Activated CD8-positive, alpha-beta memory T cell treated with anti-CD3 and anti-CD28 coated beads, Interleukin-2, amount 50 U/mL, for 48 hours (primary cell): Measurements from ENCODE around the gene MARCHF10.

Experiments
- DNase-seq: peaks from one replicate; pipeline ENCODE4 v3.0.0-alpha.2; 2020

MARCHF10 gene

GRCh38 chr17:62675701-62676100 lies 132.4 kb downstream of the MARCHF10 start:
- no peak for DNase-seq

DNA sequence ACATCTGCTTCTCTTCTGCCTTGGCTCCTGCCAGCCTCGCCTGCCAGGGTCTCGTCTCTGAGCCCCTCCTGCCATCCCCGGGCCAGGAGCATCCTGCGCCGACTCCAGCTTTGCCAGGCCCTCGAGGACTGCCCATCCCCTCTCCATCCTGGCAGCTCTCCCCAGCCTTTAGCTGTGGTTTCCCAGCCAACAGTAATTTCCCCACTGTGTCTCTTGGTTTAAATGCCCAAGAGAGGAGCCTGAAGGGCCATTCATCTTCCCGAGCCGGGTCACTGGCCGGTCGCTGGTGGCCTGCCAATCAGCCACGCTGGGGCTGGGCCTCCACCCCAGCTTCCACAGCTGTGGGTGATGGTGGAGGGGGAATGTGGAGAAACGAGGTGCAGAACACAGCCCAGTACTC lies 132.9 kb downstream of the MARCHF10 start:
- no peak for DNase-seq

GRCh38 chr17:62674841-62675240 lies 133.3 kb downstream of the MARCHF10 start:
- DNase-seq, result no peak

DNA sequence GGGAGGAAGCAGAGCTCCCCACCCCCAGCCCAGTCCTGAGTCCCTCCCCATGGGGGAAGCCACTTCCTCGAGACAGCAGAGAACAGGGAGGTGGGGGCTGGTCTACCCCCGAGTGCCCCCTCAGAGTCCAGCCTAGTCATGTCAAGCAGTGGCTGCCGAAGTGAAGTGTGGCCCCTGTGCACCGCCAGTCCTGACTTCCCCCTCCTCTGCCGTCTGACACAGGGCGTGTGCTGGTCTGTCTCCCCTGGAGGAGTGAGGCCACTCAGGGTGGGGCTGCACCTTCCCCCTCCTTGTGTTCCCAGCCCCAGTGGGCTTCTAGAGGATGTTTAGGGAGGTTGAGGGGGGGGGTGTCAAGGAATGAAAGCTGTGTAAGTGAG lies 133.8 kb downstream of the MARCHF10 start:
- no peak for DNase-seq

DNA sequence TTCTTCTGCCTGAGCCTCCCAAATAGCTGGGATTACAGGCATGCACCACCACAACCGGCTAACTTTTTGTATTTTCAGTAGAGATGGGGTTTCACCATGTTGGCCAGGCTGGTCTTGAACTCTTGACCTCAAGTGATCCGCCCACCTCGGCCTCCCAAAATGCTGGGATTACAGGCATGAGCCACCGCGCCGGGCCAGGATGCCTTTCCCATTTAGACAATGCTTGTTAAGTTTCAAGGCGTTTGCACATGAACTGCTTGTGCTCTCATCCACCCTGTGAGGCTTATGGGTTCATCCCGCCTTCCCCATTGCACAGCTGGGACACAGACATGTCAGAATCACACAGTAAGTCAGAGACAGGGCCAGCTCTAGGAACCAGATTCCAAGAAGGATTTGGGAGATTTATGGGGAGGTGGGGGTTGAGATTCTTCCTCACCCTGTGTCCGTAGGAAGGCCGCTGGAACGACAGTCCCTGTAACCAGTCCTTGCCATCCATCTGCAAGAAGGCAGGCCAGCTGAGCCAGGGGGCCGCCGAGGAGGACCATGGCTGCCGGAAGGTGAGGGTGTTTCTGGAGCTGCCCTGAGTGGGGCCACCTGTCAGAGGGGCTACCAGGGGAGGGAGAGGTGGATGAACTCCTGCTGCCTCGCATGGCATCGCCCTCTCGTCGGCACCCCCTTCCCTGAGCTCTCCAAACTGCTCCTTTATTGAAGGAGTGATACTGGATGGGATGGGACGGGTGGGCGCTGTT lies 134.3 kb downstream of the MARCHF10 start:
- DNase-seq, result no peak

GRCh38 chr17:62672957-62673356 lies 135.2 kb downstream of the MARCHF10 start:
- DNase-seq, result no peak

DNA sequence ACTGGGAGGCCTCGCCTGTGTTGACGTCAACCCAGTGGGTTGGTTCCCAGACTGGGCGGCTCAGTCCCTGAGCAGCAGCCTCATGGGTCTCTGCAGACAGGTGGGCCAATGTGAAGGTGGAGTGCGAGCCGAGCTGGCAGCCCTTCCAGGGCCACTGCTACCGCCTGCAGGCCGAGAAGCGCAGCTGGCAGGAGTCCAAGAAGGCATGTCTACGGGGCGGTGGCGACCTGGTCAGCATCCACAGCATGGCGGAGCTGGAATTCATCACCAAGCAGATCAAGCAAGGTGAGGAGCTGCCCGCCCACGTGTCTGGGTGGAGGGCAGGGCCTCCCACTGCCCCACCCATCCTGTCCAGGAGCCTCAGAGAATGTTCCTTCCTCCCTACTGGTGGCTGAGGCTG lies 136.6 kb downstream of the MARCHF10 start:
- DNase-seq, result no peak

DNA sequence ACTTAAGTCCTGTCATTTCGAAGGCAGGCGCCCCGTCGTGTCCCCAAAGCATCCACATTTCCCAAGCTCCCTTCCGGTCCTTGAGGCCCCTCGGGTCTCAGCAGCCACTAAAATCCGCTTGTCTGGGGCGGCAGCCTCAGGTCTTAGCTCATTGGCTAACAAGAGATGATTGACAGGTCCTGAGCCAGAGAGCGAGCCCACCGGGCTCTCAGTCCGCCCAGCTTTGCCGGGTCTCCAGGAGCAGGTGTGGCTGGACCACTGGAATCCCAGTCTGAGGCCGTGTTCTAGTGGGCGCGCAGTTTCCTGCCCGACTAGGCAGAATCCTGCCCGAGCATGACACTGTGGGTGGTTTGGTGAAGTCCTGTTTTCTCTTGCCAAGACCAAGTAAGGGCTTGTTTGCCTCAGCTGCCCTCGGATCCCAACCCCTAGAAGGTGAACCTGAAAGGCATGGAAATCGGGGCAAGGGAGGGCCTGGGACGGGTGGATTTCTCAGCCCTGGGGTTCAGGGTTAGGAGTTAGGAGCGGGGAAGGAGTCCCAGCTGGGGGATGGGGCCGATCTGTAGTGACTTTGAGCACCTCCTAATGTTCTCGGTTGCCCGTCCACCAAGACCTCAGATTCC lies 137.8 kb downstream of the MARCHF10 start:
- DNase-seq, result no peak

- DNase-seq, result no peak
Observed at GRCh38 chr17:62668091-62668804, 139.9 kb downstream of the MARCHF10 start.

- no peak for DNase-seq
Observed at GRCh38 chr17:62666801-62667591, 141.1 kb downstream of the MARCHF10 start.

DNA sequence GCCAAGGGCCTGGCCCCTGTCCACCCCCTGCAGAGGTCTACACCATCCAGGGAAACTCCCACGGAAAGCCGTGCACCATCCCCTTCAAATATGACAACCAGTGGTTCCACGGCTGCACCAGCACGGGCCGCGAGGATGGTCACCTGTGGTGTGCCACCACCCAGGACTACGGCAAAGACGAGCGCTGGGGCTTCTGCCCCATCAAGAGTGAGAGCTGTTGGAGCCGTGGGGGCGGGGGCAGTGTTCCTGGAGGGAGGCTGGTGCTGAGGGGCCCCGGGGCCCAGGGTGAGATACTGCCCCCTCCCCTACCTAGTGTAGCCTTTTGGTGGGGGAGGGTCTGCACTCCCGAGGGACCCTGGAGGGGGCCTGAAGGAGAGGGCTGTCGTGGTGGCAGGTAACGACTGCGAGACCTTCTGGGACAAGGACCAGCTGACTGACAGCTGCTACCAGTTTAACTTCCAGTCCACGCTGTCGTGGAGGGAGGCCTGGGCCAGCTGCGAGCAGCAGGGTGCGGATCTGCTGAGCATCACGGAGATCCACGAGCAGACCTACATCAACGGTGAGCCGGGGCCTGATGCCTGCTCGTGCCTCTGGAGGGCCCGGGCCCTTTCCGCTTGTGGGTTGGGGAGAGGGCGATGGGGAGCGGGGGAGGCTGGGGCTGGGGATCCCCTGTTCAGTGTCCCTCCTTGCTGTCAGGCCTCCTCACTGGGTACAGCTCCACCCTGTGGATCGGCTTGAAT lies 141.9 kb downstream of the MARCHF10 start:
- no peak for DNase-seq

DNA sequence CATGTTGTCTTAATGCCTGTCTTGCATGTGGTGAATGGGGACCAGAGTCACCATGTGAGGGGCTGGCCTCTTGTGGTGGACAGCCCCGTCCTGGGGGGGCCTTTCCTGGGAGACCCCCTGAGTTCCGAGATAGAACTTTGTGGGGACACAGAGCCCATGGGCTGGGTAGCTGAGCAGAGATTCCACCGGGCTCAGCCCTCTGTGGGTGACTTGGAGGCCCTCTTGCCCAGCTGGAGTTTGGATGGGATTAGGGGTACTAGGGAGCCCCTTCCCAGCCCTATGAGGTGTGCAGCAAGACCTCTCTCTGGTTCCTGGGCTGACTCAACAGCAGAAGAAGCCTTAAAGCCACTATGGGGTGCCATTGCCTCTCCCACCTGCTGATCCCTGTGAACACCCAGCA lies 142.5 kb downstream of the MARCHF10 start:
- DNase-seq, result no peak

GRCh38 chr17:62664336-62665120 lies 143.6 kb downstream of the MARCHF10 start:
- no peak for DNase-seq

DNA sequence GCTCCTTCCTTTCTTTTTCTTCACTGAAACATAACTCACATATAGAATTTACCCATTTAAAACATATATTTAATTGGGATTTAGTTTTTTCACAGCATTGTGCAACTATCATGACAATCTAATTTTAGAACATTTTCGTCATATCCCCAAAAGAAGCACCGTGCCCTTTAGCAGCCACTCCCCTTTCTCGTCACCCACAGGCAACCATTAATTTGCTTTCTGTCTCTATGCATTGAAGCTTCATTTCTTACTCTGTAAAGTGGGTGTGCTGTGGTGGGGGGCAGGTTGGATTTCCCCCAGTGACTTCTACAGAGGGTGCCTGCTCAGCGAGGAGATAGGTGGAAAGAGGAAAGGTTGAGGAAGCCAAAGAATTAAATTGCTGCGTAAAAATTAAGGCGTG lies 144.8 kb downstream of the MARCHF10 start:
- no peak for DNase-seq

DNA sequence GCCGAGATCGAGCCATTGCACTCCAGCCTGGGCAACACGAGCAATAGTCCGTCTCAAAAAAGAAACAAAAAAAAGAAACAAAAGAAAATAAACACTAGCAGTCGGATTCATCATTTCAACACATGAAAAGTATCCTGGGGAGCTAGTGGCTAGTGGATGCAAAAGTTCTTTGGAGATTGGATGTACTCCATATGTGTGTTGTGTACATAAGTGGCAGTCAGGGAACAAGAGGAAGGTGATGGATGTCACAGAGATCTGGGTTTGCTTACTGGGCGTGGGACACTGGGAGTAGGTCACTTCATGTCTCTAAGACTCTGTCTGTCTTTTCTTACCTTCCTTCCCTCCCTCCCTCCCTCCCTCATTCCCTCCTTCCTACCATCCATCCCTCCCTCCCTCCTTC lies 145.3 kb downstream of the MARCHF10 start:
- DNase-seq, result no peak

DNA sequence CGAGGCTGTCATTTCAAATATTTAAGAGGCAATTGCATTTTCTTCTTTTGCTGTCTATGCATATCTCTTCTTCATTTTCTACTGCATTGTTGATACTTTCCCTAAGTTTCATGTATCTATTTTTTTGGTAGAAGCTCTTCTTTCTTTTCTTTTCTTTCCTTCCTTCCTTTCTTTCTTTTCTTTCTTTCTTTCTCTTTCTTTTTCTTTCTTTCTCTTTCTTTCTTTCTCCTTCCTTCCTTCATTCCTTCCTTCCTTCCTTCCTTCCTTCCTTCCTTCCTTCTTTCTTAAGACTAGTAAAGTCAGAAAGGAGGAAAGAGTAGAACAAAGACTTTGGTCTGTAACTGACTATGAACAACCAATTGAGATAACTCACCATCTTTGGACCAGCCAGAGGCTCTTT lies 146.8 kb downstream of the MARCHF10 start:
- DNase-seq, result no peak

GRCh38 chr17:62660629-62661118 lies 147.4 kb downstream of the MARCHF10 start:
- DNase-seq, result no peak

DNA sequence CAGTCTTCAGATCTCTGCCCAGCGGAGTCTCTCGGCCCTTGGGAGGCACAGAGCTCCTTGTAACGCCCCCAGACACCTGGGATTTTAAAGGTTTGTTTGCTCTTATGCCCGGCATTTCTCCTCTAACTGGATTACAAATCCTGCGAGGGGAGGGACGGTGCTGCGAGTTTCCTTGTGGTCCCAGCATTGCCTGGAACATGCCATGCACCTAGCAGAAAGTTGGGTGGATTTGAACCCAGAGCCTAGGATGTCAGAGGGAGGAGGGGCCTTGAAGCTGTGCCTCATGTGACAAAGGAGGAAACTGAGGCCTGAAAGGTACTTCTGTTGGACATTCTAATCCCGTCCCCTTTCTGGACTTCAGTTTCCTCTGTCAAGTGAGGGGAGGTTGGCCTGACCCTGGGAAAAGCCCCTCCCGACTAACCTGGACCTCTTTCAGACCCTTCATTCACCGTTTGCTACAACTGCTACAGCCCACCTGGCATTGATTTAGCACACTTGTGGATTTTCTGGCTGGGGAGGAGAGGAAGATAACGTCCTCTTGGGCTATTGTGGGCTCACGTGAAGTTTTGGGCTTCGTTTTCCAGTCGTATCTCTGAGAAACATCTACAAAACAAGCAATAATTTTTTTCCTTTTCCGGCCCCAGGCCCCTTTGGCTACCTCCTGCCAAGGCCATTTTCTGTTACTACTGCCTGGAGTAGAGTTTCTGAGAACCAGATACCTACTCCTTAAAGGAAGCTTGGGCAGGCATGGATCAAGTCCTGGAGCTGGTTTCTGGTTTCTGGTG lies 149.8 kb downstream of the MARCHF10 start:
- DNase-seq, result no peak

DNA sequence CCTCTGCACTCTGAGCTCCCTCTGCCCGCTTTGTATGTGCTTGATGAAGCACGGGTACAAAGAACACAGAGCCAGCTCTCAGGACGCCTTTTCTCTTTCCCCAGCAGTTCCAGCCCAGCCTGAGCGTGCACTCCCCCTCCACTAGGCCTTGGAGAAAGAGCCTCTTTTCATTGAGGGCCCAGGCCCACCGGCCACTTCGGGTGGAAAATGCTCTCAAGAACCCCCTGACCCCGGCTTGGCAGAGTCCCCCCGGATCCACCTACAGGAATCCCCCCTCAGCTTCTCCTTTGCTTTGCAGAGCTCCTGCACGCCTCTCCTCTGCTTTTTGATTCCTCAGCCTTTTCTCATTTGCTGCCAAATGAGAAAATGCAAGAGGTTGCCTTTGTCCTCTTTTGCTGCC lies 150.4 kb downstream of the MARCHF10 start:
- no peak for DNase-seq

DNA sequence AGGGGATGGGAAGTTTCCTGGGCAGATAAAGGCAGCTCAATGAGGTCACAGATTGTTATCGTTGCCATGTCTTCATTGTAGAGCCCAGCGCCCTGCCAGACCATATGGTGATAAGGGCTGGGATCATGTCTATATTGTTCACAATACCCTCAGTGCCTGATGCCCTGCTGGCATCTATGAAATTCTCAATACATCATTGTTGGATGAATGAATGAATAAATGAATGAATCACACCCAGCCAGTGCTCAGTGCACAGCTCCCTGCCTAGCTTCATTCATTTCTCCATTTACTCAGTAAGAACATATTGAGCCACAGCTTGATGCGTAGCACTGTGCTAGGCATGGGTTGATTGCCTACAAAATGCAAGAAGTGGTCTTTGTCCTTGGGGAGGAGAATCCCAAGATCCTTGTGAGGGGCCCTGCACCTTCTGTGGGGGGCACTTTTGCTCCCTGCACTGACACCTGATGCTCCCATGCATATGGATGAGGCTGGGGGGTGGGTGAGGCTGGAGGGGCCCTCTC lies 150.9 kb downstream of the MARCHF10 start:
- no peak for DNase-seq

DNA sequence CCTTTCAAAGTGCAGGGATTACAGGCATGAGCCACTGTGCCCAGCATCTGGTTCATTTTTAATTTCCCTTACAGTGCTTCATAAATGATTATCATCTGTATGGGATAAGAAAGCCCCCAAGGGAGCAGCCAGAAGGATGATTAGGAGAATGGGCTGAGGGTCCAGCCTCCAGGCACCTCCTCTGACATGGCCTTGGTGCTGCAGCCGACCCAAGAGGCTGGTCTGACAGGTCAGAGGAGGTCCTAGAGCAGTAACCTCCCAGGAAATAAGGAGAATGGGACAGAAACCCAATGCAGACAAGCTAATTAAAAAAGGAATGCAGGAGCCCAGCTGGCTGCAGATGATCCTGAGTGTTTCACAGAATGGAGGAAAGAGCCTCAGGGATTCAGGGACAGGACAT lies 151.7 kb downstream of the MARCHF10 start:
- no peak for DNase-seq
